ENCODE measurements around the gene OR11A1. TPM values are rescaled to one million over a fixed set of nuclear protein-coding genes. Genes with fewer than 3 reads are reported as not detected.

OR11A1 gene
- total RNA-seq (not detected in 2 replicates), polyA plus RNA-seq (not detected in 2 replicates)

DNA sequence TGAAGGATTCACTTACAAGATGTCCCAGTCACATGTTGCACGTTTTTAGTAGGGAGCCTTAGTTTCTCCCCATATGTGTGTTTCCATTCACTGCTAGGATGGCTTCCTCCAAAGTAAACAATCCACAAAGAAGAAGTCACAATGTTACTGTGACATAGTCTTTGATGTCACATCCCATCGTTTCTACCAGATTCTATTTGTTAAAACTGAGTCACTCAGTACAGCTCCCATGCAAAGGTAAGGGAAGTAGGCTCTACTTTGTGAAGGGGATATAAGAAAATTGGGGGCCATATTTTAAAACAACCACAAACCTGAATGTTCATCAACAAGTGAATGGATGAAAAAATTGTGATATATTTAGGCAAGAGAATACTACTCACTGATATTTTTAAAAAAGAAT, at the start of gene OR11A1, which contains the start of gene OR2H1:
OR11A1 (minus strand) TSS at position 101 of the 400 bp plus-strand sequence. CDS start 29,430 bp downstream, outside the sequence.
OR2H1 (plus strand) TSS at position 185 of the 400 bp plus-strand sequence. CDS start 4,615 bp downstream, outside the sequence.
- H3K4me1 ChIP-seq (ENCODE audit: insufficient read depth), result no peaks in the 10 kb centered on the region

DNA sequence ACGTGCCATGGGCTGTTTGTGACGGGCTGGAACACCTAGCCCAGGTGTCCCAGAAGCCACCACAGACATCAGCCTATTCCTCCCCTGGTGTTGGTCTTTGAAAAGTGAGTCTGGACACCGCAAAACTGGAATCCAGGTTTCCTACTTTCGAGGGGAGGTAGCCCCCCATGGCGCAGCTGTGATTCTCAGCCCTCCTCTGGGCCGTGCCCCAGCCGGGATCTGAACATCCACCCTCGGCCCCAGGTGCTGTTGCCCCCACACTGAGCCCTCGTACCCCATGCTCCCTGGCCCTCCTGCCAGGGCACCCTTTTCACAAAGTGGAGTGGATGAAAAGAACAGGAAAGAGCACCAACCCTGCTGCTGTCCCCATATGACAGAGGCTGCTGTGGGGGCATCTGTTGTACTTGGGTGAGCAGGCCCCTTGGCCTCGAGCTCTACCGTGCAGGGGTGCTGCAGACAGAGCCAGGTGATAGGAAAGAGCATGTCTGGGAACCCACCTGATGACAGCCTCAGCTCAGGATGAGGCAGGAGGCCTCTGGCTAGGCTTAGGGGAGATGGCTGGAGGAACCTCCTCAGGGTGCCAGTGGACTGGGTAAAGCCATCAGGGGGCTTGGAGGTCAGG, 49.7 kb upstream of the OR11A1 start:
- DNase-seq (ENCODE audit: low spot score), result no peak
- H3K4me2 ChIP-seq, result no peak overlapping the region
- no peaks in the 10 kb centered on the region for H3K36me3 ChIP-seq (replicated peaks; ENCODE audit: insufficient read depth, low read depth)
- no peaks in the 10 kb centered on the region for H3K9me3 ChIP-seq (ENCODE audit: low read depth)
- H3K4me1 ChIP-seq (ENCODE audit: insufficient read depth), result no peaks in the 10 kb centered on the region
- no peaks in the 10 kb centered on the region for H3K27me3 ChIP-seq
- TF ChIP-seq EZH2 (IDR thresholded peaks at IDR 0.05; ENCODE audit: borderline replicate concordance) (no peak), EZH2phosphoT487 (IDR thresholded peaks at IDR 0.05; ENCODE audit: low read depth, severe bottlenecking, unreplicated experiment) (no peak), CTCF (IDR thresholded peaks at IDR 0.05; ENCODE audit: poor library complexity) (no peak)
- no peaks in the 10 kb centered on the region for H3K79me2 ChIP-seq
- no peaks in the 10 kb centered on the region for H4K20me1 ChIP-seq (ENCODE audit: insufficient read depth, poor library complexity, severe bottlenecking)
- no peak overlapping the region for H2AFZ ChIP-seq
- no peak overlapping the region for H3K4me3 ChIP-seq
- H3K9me2 ChIP-seq (replicated peaks; ENCODE audit: insufficient read depth), result no peaks in the 10 kb centered on the region
- WGBS (ENCODE audit: low lambda C conversion rate, missing lambda C conversion rate), result 90% methylated on average over 8 of the region's 11 CpGs
- no peak overlapping the region for H3K27ac ChIP-seq

More for the DNA sequence above, at the start of gene OR11A1, which contains the start of gene OR2H1:
- no peak within 1 kb of the TSS for H3K27ac ChIP-seq
- H3K36me3 ChIP-seq (replicated peaks; ENCODE audit: insufficient read depth, low read depth), result no peaks in the 10 kb centered on the region
- no peaks in the 10 kb centered on the region for H3K9me3 ChIP-seq (ENCODE audit: low read depth)
- H3K79me2 ChIP-seq, result no peaks in the 10 kb centered on the region
- H3K9me2 ChIP-seq (replicated peaks; ENCODE audit: insufficient read depth), result no peaks in the 10 kb centered on the region
- H2AFZ ChIP-seq, result no peak within 1 kb of the TSS
- no peak within 1 kb of the TSS for H3K4me3 ChIP-seq
- WGBS (ENCODE audit: low lambda C conversion rate, missing lambda C conversion rate), result 87% methylated on average over 2 of the region's 2 CpGs
- no peak for TF ChIP-seq EZH2 (IDR thresholded peaks at IDR 0.05; ENCODE audit: borderline replicate concordance)
- no peaks in the 10 kb centered on the region for H4K20me1 ChIP-seq (ENCODE audit: insufficient read depth, poor library complexity, severe bottlenecking)
- DNase-seq (ENCODE audit: low spot score), result no peak
- H3K4me2 ChIP-seq, result no peak within 1 kb of the TSS
- H3K27me3 ChIP-seq, result peaks cover 3% of the 10 kb centered on the region

- no peaks in the 10 kb centered on the region for H4K20me1 ChIP-seq (ENCODE audit: insufficient read depth, poor library complexity, severe bottlenecking)
- 100% methylated on average over 3 of the region's 3 CpGs for WGBS (ENCODE audit: low lambda C conversion rate, missing lambda C conversion rate)
- no peaks in the 10 kb centered on the region for H3K9me3 ChIP-seq (ENCODE audit: low read depth)
- H3K9me2 ChIP-seq (replicated peaks; ENCODE audit: insufficient read depth), result no peaks in the 10 kb centered on the region
- no peaks in the 10 kb centered on the region for H3K4me1 ChIP-seq (ENCODE audit: insufficient read depth)
- no peak for DNase-seq (ENCODE audit: low spot score)
- no peaks in the 10 kb centered on the region for H3K36me3 ChIP-seq (replicated peaks; ENCODE audit: insufficient read depth, low read depth)
- TF ChIP-seq CTCF (IDR thresholded peaks at IDR 0.05; ENCODE audit: poor library complexity) (no peak), EZH2phosphoT487 (IDR thresholded peaks at IDR 0.05; ENCODE audit: low read depth, severe bottlenecking, unreplicated experiment) (no peak), EZH2 (IDR thresholded peaks at IDR 0.05; ENCODE audit: borderline replicate concordance) (no peak)
- H3K27me3 ChIP-seq, result no peaks in the 10 kb centered on the region
- no peak overlapping the region for H3K27ac ChIP-seq
- H3K79me2 ChIP-seq, result no peaks in the 10 kb centered on the region
- H3K4me3 ChIP-seq, result no peak overlapping the region
- H2AFZ ChIP-seq, result no peak overlapping the region
- no peak overlapping the region for H3K4me2 ChIP-seq
These were observed 48.9 kb upstream of the OR11A1 start for GRCh38 chr6:29505808-29506207.

DNA sequence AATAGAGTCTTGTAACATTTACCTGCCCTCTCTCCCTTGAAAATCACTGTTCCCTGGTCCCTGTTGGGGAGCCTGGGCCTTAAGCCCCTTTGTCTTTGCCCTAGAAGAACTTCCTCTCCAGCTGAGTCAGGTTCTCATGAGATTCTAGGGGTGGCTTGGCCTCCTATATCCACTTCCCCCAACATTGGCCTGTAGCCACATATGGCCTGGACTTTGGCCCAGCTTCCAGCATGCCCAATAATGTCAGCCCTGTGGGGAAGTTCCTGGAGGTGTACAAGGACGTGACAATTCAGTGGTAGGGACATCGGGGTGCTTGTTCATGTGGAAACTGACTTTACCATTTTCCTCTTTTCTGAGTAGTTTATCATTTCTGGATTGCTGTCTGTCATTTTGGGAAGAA, 48.1 kb upstream of the OR11A1 start:
- no peak overlapping the region for H3K4me3 ChIP-seq

More for the DNA sequence above, 48.1 kb upstream of the OR11A1 start:
- TF ChIP-seq EZH2phosphoT487 (IDR thresholded peaks at IDR 0.05; ENCODE audit: low read depth, severe bottlenecking, unreplicated experiment) (no peak), CTCF (IDR thresholded peaks at IDR 0.05; ENCODE audit: poor library complexity) (no peak), EZH2 (IDR thresholded peaks at IDR 0.05; ENCODE audit: borderline replicate concordance) (no peak)
- H3K27ac ChIP-seq, result no peak overlapping the region
- H3K36me3 ChIP-seq (replicated peaks; ENCODE audit: insufficient read depth, low read depth), result no peaks in the 10 kb centered on the region
- H3K79me2 ChIP-seq, result no peaks in the 10 kb centered on the region
- H3K9me3 ChIP-seq (ENCODE audit: low read depth), result no peaks in the 10 kb centered on the region
- H3K27me3 ChIP-seq, result no peaks in the 10 kb centered on the region
- DNase-seq (ENCODE audit: low spot score), result no peak
- H3K4me2 ChIP-seq, result no peak overlapping the region
- no peaks in the 10 kb centered on the region for H4K20me1 ChIP-seq (ENCODE audit: insufficient read depth, poor library complexity, severe bottlenecking)
- H2AFZ ChIP-seq, result no peak overlapping the region
- no peaks in the 10 kb centered on the region for H3K4me1 ChIP-seq (ENCODE audit: insufficient read depth)
- 88% methylated on average over 2 of the region's 2 CpGs for WGBS (ENCODE audit: low lambda C conversion rate, missing lambda C conversion rate)
- no peaks in the 10 kb centered on the region for H3K9me2 ChIP-seq (replicated peaks; ENCODE audit: insufficient read depth)

Data from hepatocyte (in vitro differentiated cells).